GM23338 (cell line): ENCODE measurements around the gene SPINDOC. TPM values are rescaled to one million over a fixed set of nuclear protein-coding genes. Genes with fewer than 3 reads are reported as not detected.

Source experiments
- ATAC-seq: fragments of 200-7000 bp; cut with Tn5 transposase; 3 replicates; pipeline ENCODE4 v1.9.1; 2020
- DNase-seq: peaks from one replicate; pipeline ENCODE4 v3.0.0-alpha.2; 2015; ENCODE audit warnings: low spot score
- H2AFZ ChIP-seq: fragments of 200-600 bp; sonication (generic); 2 replicates; pipeline ENCODE4 v1.8.0; 2016; ENCODE audit warnings: antibody characterized with exemption, mild to moderate bottlenecking, moderate library complexity
- H3F3A ChIP-seq: fragments of 200-600 bp; sonication (generic); replicated peaks from 2 replicates; pipeline ENCODE4 v1.8.0; 2017; ENCODE audit warnings: antibody characterized with exemption, mixed run types, low read depth
- H3K27ac ChIP-seq: fragments of 200-600 bp; sonication (generic); 2 replicates; pipeline ENCODE4 v1.6.1; 2016; ENCODE audit warnings: low read depth
- H3K27me3 ChIP-seq: fragments of 200-600 bp; sonication (generic); 2 replicates; pipeline ENCODE4 v1.8.0; 2016; ENCODE audit warnings: mild to moderate bottlenecking, mixed run types, moderate library complexity; ENCODE audit not compliant: insufficient read depth
- H3K36me3 ChIP-seq: fragments of 200-600 bp; sonication (generic); 2 replicates; pipeline ENCODE4 v1.8.0; 2016; ENCODE audit warnings: mild to moderate bottlenecking; ENCODE audit not compliant: insufficient read depth
- H3K4me1 ChIP-seq: fragments of 200-600 bp; sonication (generic); 2 replicates; pipeline ENCODE4 v1.8.0; 2016; ENCODE audit warnings: mild to moderate bottlenecking, moderate library complexity; ENCODE audit not compliant: insufficient read depth
- H3K4me2 ChIP-seq: fragments of 200-600 bp; sonication (generic); 2 replicates; pipeline ENCODE4 v1.7.1; 2017; ENCODE audit warnings: mixed run types
- H3K4me3 ChIP-seq: fragments of 200-600 bp; sonication (generic); 2 replicates; pipeline ENCODE4 v1.6.1; 2016; ENCODE audit warnings: mixed run types
- H3K79me2 ChIP-seq: fragments of 200-600 bp; sonication (generic); replicated peaks from 2 replicates; pipeline ENCODE4 v1.8.0; 2017; ENCODE audit warnings: mild to moderate bottlenecking; ENCODE audit not compliant: insufficient read depth
- H3K9me2 ChIP-seq: fragments of 200-600 bp; sonication (generic); 2 replicates; pipeline ENCODE4 v1.8.0; 2017; ENCODE audit not compliant: insufficient read depth
- H4K20me1 ChIP-seq: fragments of 200-600 bp; sonication (generic); replicated peaks from 2 replicates; pipeline ENCODE4 v1.8.0; 2017; ENCODE audit warnings: mild to moderate bottlenecking; ENCODE audit not compliant: insufficient read depth
- H3K27ac Mint-ChIP-seq: 2 replicates; pipeline ENCODE4 v1.8.0; 2020; ENCODE audit warnings: inconsistent platforms, mild to moderate bottlenecking, moderate library complexity, mixed read lengths
- H3K27me3 Mint-ChIP-seq: 3 replicates; pipeline ENCODE4 v1.8.0; 2022; ENCODE audit warnings: low read depth, mild to moderate bottlenecking, moderate library complexity, mixed read lengths, inconsistent platforms; ENCODE audit not compliant: insufficient read depth, poor library complexity
- H3K36me3 Mint-ChIP-seq: 3 replicates; pipeline ENCODE4 v1.8.0; 2021; ENCODE audit warnings: low read depth, mild to moderate bottlenecking, inconsistent platforms, moderate library complexity, mixed read lengths
- H3K4me1 Mint-ChIP-seq: 3 replicates; pipeline ENCODE4 v1.8.0; 2020; ENCODE audit warnings: mild to moderate bottlenecking, inconsistent platforms, mixed read lengths
- H3K4me3 Mint-ChIP-seq: 3 replicates; pipeline ENCODE4 v1.8.0; 2021; ENCODE audit warnings: moderate library complexity, mild to moderate bottlenecking, inconsistent platforms, mixed read lengths
- H3K9me3 Mint-ChIP-seq: 3 replicates; pipeline ENCODE4 v1.8.0; 2020; ENCODE audit warnings: moderate library complexity, mild to moderate bottlenecking, inconsistent platforms, mixed read lengths
- CREB1 ChIP-seq: fragments of 250-450 bp; sonication (Bioruptor Pico); IDR thresholded peaks from 2 replicates; pipeline ENCODE4 v1.5.0; 2020; ENCODE audit warnings: low read depth, mild to moderate bottlenecking, moderate library complexity
- CTCF ChIP-seq, 2 experiments: fragments of 200-600 bp in 1 of 2; sonication (generic) in 1 of 2; conservative IDR thresholded peaks; 2 replicates each; pipeline versions ENCODE4 v1.5.1 to v1.6.1; 2016 to 2017; ENCODE audit warnings: antibody characterized with exemption in 2 of 2, low read depth in 2 of 2, mild to moderate bottlenecking in 2 of 2, moderate library complexity in 1 of 2
- ETS1 ChIP-seq: IDR thresholded peaks from 2 replicates; pipeline ENCODE4 v1.6.1; 2016; ENCODE audit warnings: antibody characterized with exemption
- EZH2 ChIP-seq: fragments of 200-600 bp; sonication (generic); IDR thresholded peaks from one replicate; pipeline ENCODE4 v1.8.0; 2017; ENCODE audit warnings: antibody characterized with exemption, mild to moderate bottlenecking, low read depth; ENCODE audit not compliant: unreplicated experiment
- EZH2phosphoT487 ChIP-seq: fragments of 200-600 bp; sonication (generic); IDR thresholded peaks from one replicate; pipeline ENCODE4 v1.8.1; 2018; ENCODE audit warnings: antibody characterized with exemption; ENCODE audit not compliant: unreplicated experiment
- JUNB ChIP-seq: IDR thresholded peaks from one replicate; pipeline ENCODE4 v1.6.1; 2016; ENCODE audit warnings: antibody characterized with exemption; ENCODE audit not compliant: unreplicated experiment
- NANOG ChIP-seq: IDR thresholded peaks from 2 replicates; pipeline ENCODE4 v1.6.1; 2016; ENCODE audit warnings: antibody characterized with exemption, borderline replicate concordance
- ZNF114 ChIP-seq: fragments of 250-450 bp; sonication (Bioruptor Pico); IDR thresholded peaks from 2 replicates; pipeline ENCODE4 v1.5.0; 2020; ENCODE audit warnings: mild to moderate bottlenecking, moderate library complexity
- ZNF462 ChIP-seq: fragments of 250-450 bp; sonication (Bioruptor Pico); IDR thresholded peaks from 2 replicates; pipeline ENCODE4 v1.5.0; 2020; ENCODE audit warnings: mild to moderate bottlenecking, moderate library complexity
- polyA plus RNA-seq: library from polyadenylated mRNA; unstranded; fragments of >200 nt; fragmentation: Nextera tagmentation; extraction: Ambion mirVana; gene quantifications from 2 replicates; pipeline ENCODE4 v1.2.1, GENCODE V29; 2016
- total RNA-seq: library from RNA; depleted of rRNA; stranded (reverse); fragments of >200 nt; shearing (Covaris generic); gene quantifications from 2 replicates; pipeline ENCODE4 v1.2.3, GENCODE V29; 2014

Gene SPINDOC
- total and polyA plus RNA-seq, 2 experiments from 2014 or later: 9.4 to 84.7 TPM

GRCh38 chr11:63837027-63837688 lies 23.9 kb downstream of the SPINDOC start:
- peak; percentile 96 for DNase-seq
- peak overlapping the region; percentile 73; the same call in 1 of the 2 replicates for H3K27ac Mint-ChIP-seq
- peaks cover 15% of the 10 kb centered on the region for H3F3A ChIP-seq
- no peaks in the 10 kb centered on the region for H3K9me3 Mint-ChIP-seq
- no peak overlapping the region for H3K4me3 ChIP-seq
- peaks cover 41% of the 10 kb centered on the region for H3K4me1 ChIP-seq
- peaks cover 29% of the 10 kb centered on the region for H3K79me2 ChIP-seq
- H3K36me3 Mint-ChIP-seq: no peaks in the 10 kb centered on the region; the same call in 2 of the 3 replicates
- H3K4me2 ChIP-seq: peak overlapping the region; percentile 70; the same call in 1 of the 2 replicates
- ATAC-seq: peak; percentile 48
- H3K4me1 Mint-ChIP-seq: peaks cover 50% of the 10 kb centered on the region
- H4K20me1 ChIP-seq: peaks cover 21% of the 10 kb centered on the region
- no peaks in the 10 kb centered on the region for H3K27me3 ChIP-seq
- H2AFZ ChIP-seq: peak overlapping the region; percentile 45; the same call in 1 of the 2 replicates
- no peak for TF ChIP-seq ETS1
- peak; percentile 75 to 99 for TF ChIP-seq CTCF (conservative IDR thresholded peaks at IDR 0.05; ENCODE audit: low read depth in 2 of 2)
- no peak for TF ChIP-seq EZH2phosphoT487
- H3K27me3 Mint-ChIP-seq: peaks cover 14% of the 10 kb centered on the region
- H3K4me3 Mint-ChIP-seq: peak overlapping the region; percentile 37; the same call in 2 of the 3 replicates
- no peaks in the 10 kb centered on the region for H3K36me3 ChIP-seq
- no peaks in the 10 kb centered on the region for H3K9me2 ChIP-seq
- H3K27ac ChIP-seq: peak overlapping the region; percentile 39; the same call in 1 of the 2 replicates

- Mint-ChIP-seq H3K9me3 (no peaks in the 10 kb centered on the region), H3K27ac (no peak overlapping the region), H3K4me1 (peaks cover 50% of the 10 kb centered on the region), H3K36me3 (no peaks in the 10 kb centered on the region; the same call in 2 of the 3 replicates), H3K4me3 (peak overlapping the region; percentile 65), H3K27me3 (peaks cover 10% of the 10 kb centered on the region)
- no peak for DNase-seq
- ATAC-seq: no peak
- H3K27ac ChIP-seq: peak overlapping the region; percentile 39
- H3K36me3 ChIP-seq: no peaks in the 10 kb centered on the region
- peak overlapping the region; percentile 39 for H3K4me3 ChIP-seq
- H3K9me2 ChIP-seq: no peaks in the 10 kb centered on the region
- peaks cover 35% of the 10 kb centered on the region for H3K79me2 ChIP-seq
- H3F3A ChIP-seq: peaks cover 9% of the 10 kb centered on the region
- H3K4me2 ChIP-seq: peak overlapping the region; percentile 70
- H4K20me1 ChIP-seq: peaks cover 27% of the 10 kb centered on the region
- H3K4me1 ChIP-seq: peaks cover 41% of the 10 kb centered on the region
- H2AFZ ChIP-seq: peak overlapping the region; percentile 0
- no peaks in the 10 kb centered on the region for H3K27me3 ChIP-seq
- TF ChIP-seq ZNF462 (CRISPR knock-in tag) (no peak), ZNF114 (CRISPR knock-in tag) (no peak), CREB1 (CRISPR knock-in tag) (no peak), JUNB (no peak), EZH2 (no peak), EZH2phosphoT487 (no peak), NANOG (no peak)
These were observed 24.5 kb downstream of the SPINDOC start for GRCh38 chr11:63837739-63838138.
